Stimulated activated naive B cell treated with anti-CD40 and anti-IgM and Interleukin-4, amounts not matched to agents 10 μg/mL and 1 μg/mL and 100 μg/mL, for 72 hours (primary cell): Measurements from ENCODE around the gene SHISAL1.
"Not testable (repeated sequence)": the region's sequence is repeated elsewhere in the genome, so short reads cannot be mapped to it uniquely, and the experiment has no call there.

Experiments used
- ATAC-seq, 2 donors: fragments of 150-1000 bp; cut with Tn5 transposase; replicated peaks; 2 replicates each; pipeline ENCODE4 v1.10.0; 2021; ENCODE audit warnings: moderate library complexity in 1 of 2
- DNase-seq: peaks from one replicate; pipeline ENCODE4 v3.0.0; 2021
- H3K27ac Mint-ChIP-seq: one replicate; pipeline ENCODE4 v1.8.0; 2022; ENCODE audit warnings: mild to moderate bottlenecking, mixed read lengths
- H3K27me3 Mint-ChIP-seq, 2 donors: one replicate each; pipeline ENCODE4 v1.8.0; 2022; ENCODE audit warnings: mixed read lengths in 2 of 2
- H3K36me3 Mint-ChIP-seq, 2 donors: one replicate each; pipeline ENCODE4 v1.8.0; 2022; ENCODE audit warnings: mixed read lengths in 2 of 2, mild to moderate bottlenecking in 1 of 2
- H3K4me1 Mint-ChIP-seq, 2 donors: one replicate each; pipeline ENCODE4 v1.8.0; 2022; ENCODE audit warnings: mixed read lengths in 2 of 2, mild to moderate bottlenecking in 1 of 2
- H3K4me3 Mint-ChIP-seq, 2 donors: one replicate each; pipeline ENCODE4 v1.8.0; 2022; ENCODE audit warnings: mild to moderate bottlenecking in 2 of 2, mixed read lengths in 2 of 2, moderate library complexity in 1 of 2
- H3K9me3 Mint-ChIP-seq, 2 donors: one replicate each; pipeline ENCODE4 v1.8.0; 2022; ENCODE audit warnings: mixed read lengths in 2 of 2, mild to moderate bottlenecking in 1 of 2

The SHISAL1 gene

DNA sequence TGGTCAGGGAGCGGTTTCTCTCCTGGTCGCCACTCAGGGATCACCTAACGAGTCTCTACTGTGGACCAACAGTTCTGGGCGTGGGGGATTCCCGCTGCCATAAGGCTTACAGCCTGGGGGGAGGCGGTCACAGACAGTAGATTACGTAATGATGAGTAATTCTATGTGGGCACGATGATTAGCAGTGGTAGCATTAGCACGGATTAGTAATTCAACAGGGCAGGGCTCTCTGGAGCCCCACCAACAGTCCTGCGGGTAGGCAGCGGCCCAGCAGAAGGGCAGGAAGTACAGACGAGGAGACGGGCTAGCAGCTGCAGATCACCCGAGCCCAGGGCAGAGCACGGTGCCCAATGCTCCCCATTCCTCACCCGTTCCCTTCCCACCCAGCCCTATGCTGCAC, 3.6 kb downstream of the SHISAL1 start:
- Mint-ChIP-seq H3K36me3 (no peaks in the 10 kb centered on the region), H3K9me3 (no peaks in the 10 kb centered on the region), H3K27ac (no peak overlapping the region), H3K27me3 (peaks cover 18 to 31% of the 10 kb centered on the region in 2 donors), H3K4me3 (no peak overlapping the region), H3K4me1 (no peaks in the 10 kb centered on the region)
- ATAC-seq: peak in 1 of 2 donors; percentile 10
- DNase-seq: no peak

DNA sequence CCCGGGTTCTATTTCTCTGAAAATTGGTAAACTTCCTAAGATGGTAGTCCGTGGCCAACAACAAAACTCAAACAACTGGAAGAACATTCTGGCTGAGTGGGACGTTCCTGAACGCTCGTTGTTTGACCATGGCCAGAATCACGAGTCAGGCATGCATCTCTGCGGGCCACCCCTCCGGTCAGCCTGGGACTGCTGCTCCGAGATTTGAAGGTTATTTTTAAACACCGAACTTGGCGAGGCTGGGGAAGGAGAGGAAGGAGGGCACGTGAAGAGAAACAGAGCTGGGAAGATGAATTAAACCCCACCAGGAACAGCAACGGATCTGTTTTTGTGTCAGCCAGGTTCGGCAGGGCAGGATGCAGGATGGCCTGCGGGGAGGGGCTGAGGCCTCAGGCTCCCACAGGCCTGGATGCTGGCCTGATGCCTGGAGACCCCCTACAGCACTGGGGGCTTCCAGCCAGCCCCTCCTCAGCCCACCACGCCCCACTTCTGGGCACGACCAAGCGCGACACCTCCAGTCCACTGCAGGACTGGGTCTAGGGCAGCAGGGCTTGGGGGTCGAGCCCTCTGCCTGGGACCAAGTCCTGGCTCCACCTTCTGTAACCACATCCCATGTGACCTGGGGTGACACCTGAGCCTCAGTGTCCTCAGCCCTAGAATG, 5.1 kb downstream of the SHISAL1 start:
- Mint-ChIP-seq H3K4me1 (no peaks in the 10 kb centered on the region), H3K27ac (no peak overlapping the region), H3K36me3 (no peaks in the 10 kb centered on the region), H3K9me3 (no peaks in the 10 kb centered on the region), H3K4me3 (no peak overlapping the region), H3K27me3 (peaks cover 18 to 31% of the 10 kb centered on the region in 2 donors)
- DNase-seq (no peak), ATAC-seq (no peak)

GRCh38 chr22:44305888-44306287, 6.9 kb downstream of the SHISAL1 start:
- Mint-ChIP-seq H3K27me3 (peaks cover 18 to 27% of the 10 kb centered on the region in 2 donors), H3K4me1 (no peaks in the 10 kb centered on the region), H3K9me3 (no peaks in the 10 kb centered on the region), H3K4me3 (no peak overlapping the region), H3K27ac (no peak overlapping the region), H3K36me3 (no peaks in the 10 kb centered on the region)
- ATAC-seq (no peak), DNase-seq (no peak)

DNA sequence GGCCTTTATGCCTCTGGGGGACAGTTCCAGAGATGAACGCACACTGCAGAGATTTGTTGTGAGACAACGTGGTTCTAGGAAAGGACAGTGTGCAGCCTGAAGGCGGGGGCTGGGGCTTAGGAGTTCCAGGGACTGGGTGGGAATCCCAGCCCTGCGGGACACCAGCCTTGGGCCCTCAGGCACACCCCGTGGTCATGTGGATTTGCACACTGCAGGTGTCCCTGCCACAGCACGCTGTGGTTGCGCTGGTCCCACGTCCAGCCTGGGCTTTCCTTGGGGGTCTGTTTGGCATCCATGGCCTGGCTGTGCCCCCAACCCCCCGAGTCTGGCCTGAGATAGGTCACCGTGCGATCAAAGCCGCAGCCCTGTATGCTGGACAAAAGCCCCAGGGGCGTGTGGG, 7.3 kb downstream of the SHISAL1 start:
- ATAC-seq: no peak
- Mint-ChIP-seq H3K4me3 (no peak overlapping the region), H3K36me3 (no peaks in the 10 kb centered on the region), H3K27ac (no peak overlapping the region), H3K9me3 (no peaks in the 10 kb centered on the region), H3K27me3 (peaks cover 19 to 27% of the 10 kb centered on the region in 2 donors), H3K4me1 (no peaks in the 10 kb centered on the region)
- no peak for DNase-seq

DNA sequence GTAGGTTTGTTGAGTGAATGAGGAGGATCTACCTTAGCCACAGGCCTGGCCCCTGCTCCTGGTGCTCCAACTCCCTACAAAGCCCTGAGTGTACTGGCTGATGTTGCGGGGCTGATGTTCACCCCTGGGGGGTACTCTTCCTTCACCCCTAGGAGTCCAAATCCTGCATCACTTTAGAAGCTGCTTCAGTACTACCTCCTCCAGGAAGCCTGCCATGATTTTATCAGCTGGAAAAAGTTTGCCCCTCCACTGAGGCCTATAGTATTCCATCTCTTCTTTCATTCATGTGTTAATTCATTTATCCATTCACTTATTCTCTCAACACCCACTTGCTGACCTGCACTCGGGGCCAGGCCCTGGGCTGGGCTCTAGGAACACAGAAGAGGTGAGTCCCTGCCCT, 7.8 kb downstream of the SHISAL1 start:
- H3K4me1 Mint-ChIP-seq: no peaks in the 10 kb centered on the region
- ATAC-seq: no peak
- peaks cover 24 to 32% of the 10 kb centered on the region in 2 donors for H3K27me3 Mint-ChIP-seq
- DNase-seq: no peak
- no peak overlapping the region for H3K4me3 Mint-ChIP-seq
- no peak overlapping the region for H3K27ac Mint-ChIP-seq
- H3K36me3 Mint-ChIP-seq: no peaks in the 10 kb centered on the region
- H3K9me3 Mint-ChIP-seq: no peaks in the 10 kb centered on the region

- Mint-ChIP-seq H3K27ac (no peak overlapping the region), H3K4me1 (no peaks in the 10 kb centered on the region), H3K9me3 (no peaks in the 10 kb centered on the region), H3K4me3 (no peak overlapping the region), H3K36me3 (no peaks in the 10 kb centered on the region), H3K27me3 (peaks cover 29 to 38% of the 10 kb centered on the region in 2 donors)
- DNase-seq (no peak), ATAC-seq (peak; percentile 16 to 39)
Observed at GRCh38 chr22:44304354-44304753, 8.4 kb downstream of the SHISAL1 start.

- not testable (repeated sequence) for H3K27ac Mint-ChIP-seq, H3K4me3 Mint-ChIP-seq, H3K36me3 Mint-ChIP-seq, H3K9me3 Mint-ChIP-seq, ATAC-seq, DNase-seq, H3K4me1 Mint-ChIP-seq
- peaks cover 28 to 30% of the 10 kb centered on the region in 2 donors for H3K27me3 Mint-ChIP-seq
Observed at GRCh38 chr22:44302363-44302762, 10.4 kb downstream of the SHISAL1 start.

- Mint-ChIP-seq H3K9me3 (no peaks in the 10 kb centered on the region), H3K4me3 (no peak overlapping the region), H3K4me1 (no peaks in the 10 kb centered on the region), H3K27me3 (peaks cover 21 to 22% of the 10 kb centered on the region in 2 donors), H3K27ac (no peak overlapping the region), H3K36me3 (no peaks in the 10 kb centered on the region)
- ATAC-seq (no peak), DNase-seq (no peak)
Observed at GRCh38 chr22:44301039-44301438, 11.7 kb downstream of the SHISAL1 start.

GRCh38 chr22:44299124-44299523, 13.6 kb downstream of the SHISAL1 start:
- ATAC-seq: peak; percentile 19 to 38
- Mint-ChIP-seq H3K4me3 (no peak overlapping the region), H3K27ac (no peak overlapping the region)

GRCh38 chr22:44298406-44299091, 14.2 kb downstream of the SHISAL1 start:
- DNase-seq (no peak), ATAC-seq (no peak)
- peaks cover 27% of the 10 kb centered on the region in 2 donors for H3K27me3 Mint-ChIP-seq
- H3K4me1 Mint-ChIP-seq: no peaks in the 10 kb centered on the region
- H3K27ac Mint-ChIP-seq: no peak overlapping the region
- peaks cover 0 to 3% of the 10 kb centered on the region in 2 donors for H3K36me3 Mint-ChIP-seq
- no peak overlapping the region for H3K4me3 Mint-ChIP-seq
- peaks cover 3 to 5% of the 10 kb centered on the region in 2 donors for H3K9me3 Mint-ChIP-seq

More at GRCh38 chr22:44299124-44299523, 13.6 kb downstream of the SHISAL1 start:
- H3K27me3 Mint-ChIP-seq: peaks cover 21% of the 10 kb centered on the region in 2 donors
- DNase-seq: no peak
- peaks cover under 1% of the 10 kb centered on the region in 2 donors for H3K9me3 Mint-ChIP-seq
- no peaks in the 10 kb centered on the region for H3K4me1 Mint-ChIP-seq
- H3K36me3 Mint-ChIP-seq: peaks cover 0 to under 1% of the 10 kb centered on the region in 2 donors

GRCh38 chr22:44297470-44298061, 15.2 kb downstream of the SHISAL1 start:
- DNase-seq (no peak), ATAC-seq (no peak)
- H3K27me3 Mint-ChIP-seq: peaks cover 27 to 33% of the 10 kb centered on the region in 2 donors
- H3K27ac Mint-ChIP-seq: no peak overlapping the region
- H3K9me3 Mint-ChIP-seq: peaks cover 3 to 5% of the 10 kb centered on the region in 2 donors
- H3K4me1 Mint-ChIP-seq: no peaks in the 10 kb centered on the region
- no peak overlapping the region for H3K4me3 Mint-ChIP-seq
- peaks cover 0 to 3% of the 10 kb centered on the region in 2 donors for H3K36me3 Mint-ChIP-seq

DNA sequence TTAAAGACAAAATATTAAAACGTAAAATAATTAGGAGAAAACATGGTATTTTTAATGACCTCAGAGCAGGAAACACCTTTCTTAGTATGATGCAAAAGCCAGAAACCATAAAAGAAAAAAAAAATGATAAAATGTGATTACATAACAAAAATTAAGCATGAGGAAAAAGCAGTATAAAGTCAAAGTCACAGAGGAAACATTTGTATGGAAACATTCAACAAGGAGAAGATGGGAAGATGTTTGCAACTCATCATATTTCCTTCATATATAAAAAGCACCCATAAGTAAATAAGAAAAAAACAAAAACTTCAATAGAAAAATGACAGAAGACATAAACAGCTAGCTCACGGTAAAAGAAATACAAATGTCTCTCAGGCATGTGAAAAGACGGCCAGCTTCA, 17.3 kb downstream of the SHISAL1 start:
- H3K4me3 Mint-ChIP-seq: no peak overlapping the region
- peaks cover 0 to 3% of the 10 kb centered on the region in 2 donors for H3K36me3 Mint-ChIP-seq
- no peaks in the 10 kb centered on the region for H3K4me1 Mint-ChIP-seq
- DNase-seq (no peak), ATAC-seq (no peak)
- H3K27ac Mint-ChIP-seq: no peak overlapping the region
- peaks cover 3 to 5% of the 10 kb centered on the region in 2 donors for H3K9me3 Mint-ChIP-seq
- peaks cover 32 to 34% of the 10 kb centered on the region in 2 donors for H3K27me3 Mint-ChIP-seq

DNA sequence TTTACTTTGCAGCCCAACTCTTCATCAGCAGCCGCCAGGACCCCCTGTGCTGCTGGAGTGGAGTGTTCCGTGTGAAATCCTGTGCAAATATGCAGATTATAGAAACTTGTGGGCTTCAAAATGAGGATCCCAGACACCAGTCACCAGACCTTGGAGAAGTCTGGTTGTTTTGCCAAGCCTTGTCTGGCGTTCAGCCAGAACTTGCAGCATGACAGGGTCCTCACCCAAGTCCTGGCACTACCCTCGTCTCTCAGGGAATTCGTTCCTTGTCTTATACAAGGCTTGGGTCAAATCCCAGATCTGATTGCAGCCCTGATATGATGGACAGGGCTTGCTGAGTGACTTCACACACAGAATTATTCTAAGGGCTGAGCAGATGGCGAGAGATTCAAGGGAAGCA, 18.9 kb downstream of the SHISAL1 start:
- DNase-seq (no peak), ATAC-seq (no peak)
- Mint-ChIP-seq H3K27me3 (peaks cover 32 to 37% of the 10 kb centered on the region in 2 donors), H3K27ac (no peak overlapping the region), H3K36me3 (peaks cover 0 to 3% of the 10 kb centered on the region in 2 donors), H3K4me3 (no peak overlapping the region), H3K4me1 (no peaks in the 10 kb centered on the region), H3K9me3 (peaks cover 3 to 5% of the 10 kb centered on the region in 2 donors)

DNA sequence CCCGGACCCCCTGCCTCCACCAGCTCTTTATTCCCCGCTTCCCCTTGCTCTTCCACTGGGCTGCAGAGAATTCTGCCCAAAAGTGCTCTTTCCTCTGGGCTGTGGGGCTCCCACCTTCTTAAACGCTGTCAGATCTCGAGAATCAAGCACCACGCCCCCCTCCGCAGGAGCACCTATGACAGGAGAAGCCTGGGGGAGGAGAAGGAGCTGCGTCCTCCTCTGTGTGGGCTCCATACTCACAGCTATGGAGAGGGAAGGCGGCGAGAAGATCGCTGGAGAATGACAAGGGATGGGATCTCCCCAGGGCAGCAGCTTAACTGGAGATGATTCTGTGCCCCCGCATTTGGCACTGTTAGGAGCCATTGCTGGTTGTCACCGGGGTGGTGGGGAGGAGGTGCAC, 19.7 kb downstream of the SHISAL1 start:
- DNase-seq (no peak), ATAC-seq (no peak)
- Mint-ChIP-seq H3K9me3 (peaks cover 3 to 5% of the 10 kb centered on the region in 2 donors), H3K4me3 (no peak overlapping the region), H3K27ac (no peak overlapping the region), H3K4me1 (no peaks in the 10 kb centered on the region), H3K36me3 (peaks cover 0 to 3% of the 10 kb centered on the region in 2 donors), H3K27me3 (peaks cover 35 to 41% of the 10 kb centered on the region in 2 donors)

DNA sequence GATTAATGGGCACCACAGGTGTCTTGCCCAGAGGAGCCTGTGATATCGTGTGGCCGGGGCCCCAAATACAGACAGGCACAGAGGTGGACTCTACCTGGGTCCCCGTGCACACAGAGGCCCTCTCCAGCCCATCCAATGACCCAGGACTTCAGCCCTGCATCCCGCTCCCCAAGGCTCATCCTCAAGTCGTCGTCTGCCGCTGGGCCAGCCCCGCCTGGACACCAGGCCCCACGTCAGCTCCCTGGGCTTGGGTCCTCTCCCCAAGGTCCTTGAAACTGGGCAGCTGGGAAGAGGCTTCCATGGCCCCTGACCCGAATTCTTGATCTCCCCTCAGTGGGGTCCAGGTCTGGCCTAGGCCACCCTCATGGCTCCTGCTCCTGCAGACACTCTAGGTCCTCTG, 20.2 kb downstream of the SHISAL1 start:
- H3K4me1 Mint-ChIP-seq: no peaks in the 10 kb centered on the region
- peaks cover 3 to 5% of the 10 kb centered on the region in 2 donors for H3K9me3 Mint-ChIP-seq
- H3K4me3 Mint-ChIP-seq: no peak overlapping the region
- peaks cover 35 to 41% of the 10 kb centered on the region in 2 donors for H3K27me3 Mint-ChIP-seq
- ATAC-seq: no peak
- H3K27ac Mint-ChIP-seq: no peak overlapping the region
- DNase-seq: no peak
- H3K36me3 Mint-ChIP-seq: peaks cover 0 to 3% of the 10 kb centered on the region in 2 donors
